Uterus (tissue), 2 donors: ENCODE measurements around the gene GSN.

Experiments
- CTCF ChIP-seq, 4 experiments: fragments of 200-600 bp in 2 of 4; fragments of 450-650 bp in 2 of 4; sonication (generic) in 2 of 4; IDR thresholded peaks; one replicate each; pipeline ENCODE4 v1.5.1; 2016 to 2019; ENCODE audit warnings: antibody characterized with exemption in 4 of 4, mild to moderate bottlenecking in 2 of 4, moderate library complexity in 1 of 4
- POLR2A ChIP-seq, 2 donors: fragments of 450-650 bp; IDR thresholded peaks; one replicate each; pipeline ENCODE4 v1.6.1; 2016; ENCODE audit warnings: antibody characterized with exemption in 2 of 2, mild to moderate bottlenecking in 1 of 2, moderate library complexity in 1 of 2

DNA sequence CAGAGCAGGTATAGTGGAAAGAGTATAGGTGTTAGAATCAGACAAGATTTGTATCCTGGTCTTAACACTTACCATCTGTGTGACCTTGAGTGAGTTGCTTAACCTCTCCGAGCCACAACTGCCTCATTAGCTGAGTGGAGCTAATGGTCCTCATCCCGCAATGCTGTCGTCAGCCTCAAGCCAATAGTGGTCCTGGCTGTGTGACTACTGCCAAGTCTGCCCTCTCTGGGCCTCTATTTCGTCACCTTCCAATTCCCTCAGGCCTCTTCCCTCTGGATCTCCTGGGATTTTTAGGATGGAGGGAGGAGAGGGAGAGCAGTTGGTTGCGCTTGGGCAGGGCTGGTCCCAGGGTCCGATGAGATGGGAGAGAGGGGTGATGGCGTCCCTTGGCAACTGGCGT, 60.5 kb downstream of the GSN start:
- TF ChIP-seq CTCF (IDR thresholded peaks at IDR 0.05) (no peak), POLR2A (IDR thresholded peaks at IDR 0.05) (no peak)
